GM19240 (cell line): ENCODE measurements around the gene OSCP1.

Experiments
- DNase-seq: peaks from one replicate; pipeline ENCODE4 v3.0.0; 2011; ENCODE audit warnings: low spot score; ENCODE audit not compliant: insufficient read length

Gene OSCP1

GRCh38 chr1:36406440-36406839, 43.8 kb downstream of the OSCP1 start:
- no peak for DNase-seq

DNA sequence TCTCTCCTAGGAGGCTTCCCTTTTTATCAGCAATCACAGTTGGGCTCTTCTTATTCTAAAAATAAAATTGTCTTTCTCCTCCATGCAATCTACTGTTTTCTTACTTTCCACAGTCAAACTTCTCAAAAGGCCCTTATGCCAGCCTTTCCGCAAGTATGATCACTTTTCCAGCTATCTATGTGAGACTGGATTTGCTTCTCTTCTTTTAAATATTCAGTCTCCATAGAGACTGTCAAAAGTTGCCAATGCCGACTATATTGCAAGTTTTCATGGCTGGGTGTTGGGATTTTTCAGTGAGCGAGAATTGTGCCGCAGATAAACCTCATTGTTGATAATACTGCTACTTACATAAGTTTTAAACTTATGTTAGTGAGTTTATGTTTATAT, 47.8 kb downstream of the OSCP1 start:
- DNase-seq: no peak

DNA sequence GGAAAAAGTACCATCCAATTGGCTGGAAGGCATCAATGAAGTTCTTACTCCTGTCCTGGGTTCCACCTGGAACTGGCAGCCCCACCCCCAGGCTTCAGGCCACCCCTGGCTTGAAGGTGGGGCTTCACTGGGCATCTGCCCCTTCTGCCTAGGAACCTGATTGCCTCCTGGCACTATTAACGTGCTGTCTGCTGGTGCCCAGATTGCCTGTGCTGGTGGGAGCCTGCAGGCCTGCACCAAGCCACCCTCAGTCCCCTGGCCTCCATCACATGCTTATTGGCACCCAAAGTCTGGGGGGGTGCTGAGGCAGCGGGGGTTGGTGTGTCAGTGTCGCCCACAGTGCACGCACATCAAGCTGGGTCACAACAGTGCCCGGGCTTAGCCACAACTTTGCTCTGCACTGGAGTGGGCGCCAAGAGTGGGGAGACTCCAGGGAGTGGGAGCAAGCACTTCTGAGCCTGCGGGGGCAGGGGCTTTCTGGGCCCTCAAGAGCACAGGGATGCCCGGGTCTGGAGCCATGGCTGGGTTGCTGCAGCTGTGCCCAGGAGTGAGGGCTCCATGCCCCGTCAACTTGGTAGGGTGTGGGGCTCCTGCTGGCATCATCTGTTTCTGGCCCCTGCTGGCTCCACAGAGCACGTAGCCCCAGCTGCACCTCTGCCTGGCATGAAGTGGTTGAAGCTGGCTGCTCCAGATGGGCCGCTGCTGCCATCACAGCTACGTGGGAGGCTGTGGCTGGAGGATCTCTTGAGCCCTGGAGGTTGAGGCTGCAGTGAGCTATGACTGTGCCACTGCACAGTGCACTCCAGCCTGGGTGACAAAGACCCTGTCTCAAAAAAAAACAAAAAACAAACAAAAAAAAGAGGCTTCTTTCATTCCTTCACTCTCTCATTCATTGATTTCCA, 48.4 kb downstream of the OSCP1 start:
- DNase-seq: no peak

DNA sequence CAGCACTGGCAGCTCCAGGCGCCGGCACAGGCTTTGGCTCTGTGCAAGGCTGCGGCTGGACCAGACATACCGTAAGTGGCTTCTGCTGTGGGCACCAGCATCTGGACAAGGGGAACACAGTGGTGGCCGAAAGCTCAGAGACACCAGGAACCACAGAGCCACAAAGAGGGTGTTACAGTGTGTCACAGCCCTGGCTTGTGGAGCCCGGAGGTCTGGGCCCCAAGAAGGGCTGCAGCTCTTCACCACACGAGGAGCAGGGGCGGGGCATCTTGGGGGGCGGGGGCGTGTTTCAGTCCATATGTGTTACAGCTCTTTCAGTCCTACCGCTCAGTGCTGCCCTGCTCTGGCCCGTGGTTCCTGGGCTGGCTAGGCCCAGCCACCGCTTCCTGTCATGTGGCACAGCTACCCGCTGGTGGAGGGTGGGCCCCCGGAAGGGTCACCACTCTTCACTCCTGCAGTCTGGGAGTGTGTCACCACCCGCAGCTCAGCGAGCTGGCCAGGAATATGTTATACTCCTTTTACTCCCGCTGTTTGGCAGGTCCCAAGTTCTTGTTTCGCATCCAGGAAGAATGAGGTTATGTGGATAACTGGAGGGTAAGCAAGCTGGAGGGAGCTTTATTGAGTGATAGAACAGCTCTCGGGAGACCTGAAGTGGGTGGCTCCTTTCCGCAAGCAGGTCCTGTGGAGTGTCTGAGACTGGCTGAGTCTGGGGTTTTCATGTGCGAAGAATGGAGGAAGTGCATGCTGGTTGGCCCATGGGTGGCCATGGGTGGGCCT, 49.2 kb downstream of the OSCP1 start:
- no peak for DNase-seq

GRCh38 chr1:36400514-36400824, 49.8 kb downstream of the OSCP1 start:
- no peak for DNase-seq

DNA sequence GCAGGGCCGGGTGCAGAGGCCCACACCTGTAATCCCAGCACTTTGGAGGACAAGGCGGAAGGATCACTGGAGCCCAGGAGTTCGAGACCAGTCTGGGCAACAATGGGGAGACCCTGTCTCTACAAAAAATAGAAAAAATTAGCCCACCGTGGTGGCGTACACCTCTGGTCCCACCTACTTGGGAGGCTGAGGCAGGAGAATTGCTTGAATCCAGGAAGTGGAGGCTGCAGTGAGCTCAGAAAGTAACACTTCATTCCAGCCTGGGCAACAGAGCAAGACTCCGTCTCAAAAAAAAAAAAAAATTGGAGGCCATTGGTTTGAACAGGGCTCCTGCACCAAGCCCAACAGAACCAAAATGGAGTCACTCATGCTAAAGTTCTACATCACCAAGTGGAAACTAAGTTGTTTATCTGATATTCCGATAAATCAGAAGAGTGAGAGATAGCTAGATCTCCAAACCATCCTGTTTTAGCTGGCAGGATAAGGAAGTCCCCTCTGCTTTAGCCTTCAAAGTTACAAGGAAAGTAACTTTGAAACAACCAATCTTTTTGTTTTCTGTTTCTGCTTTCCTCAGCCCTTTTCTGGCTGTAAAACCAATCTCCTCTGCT, 51.8 kb downstream of the OSCP1 start:
- DNase-seq: no peak

- DNase-seq: peak; percentile 93
Measured at GRCh38 chr1:36397378-36398230, 52.6 kb downstream of the OSCP1 start, which contains the start of gene LSM10. TSS of gene LSM10 (minus strand) at chr1:36397908. CDS start at chr1:36394129, 3,779 bp downstream.

GRCh38 chr1:36397083-36397377, 53.2 kb downstream of the OSCP1 start:
- DNase-seq: no peak

DNA sequence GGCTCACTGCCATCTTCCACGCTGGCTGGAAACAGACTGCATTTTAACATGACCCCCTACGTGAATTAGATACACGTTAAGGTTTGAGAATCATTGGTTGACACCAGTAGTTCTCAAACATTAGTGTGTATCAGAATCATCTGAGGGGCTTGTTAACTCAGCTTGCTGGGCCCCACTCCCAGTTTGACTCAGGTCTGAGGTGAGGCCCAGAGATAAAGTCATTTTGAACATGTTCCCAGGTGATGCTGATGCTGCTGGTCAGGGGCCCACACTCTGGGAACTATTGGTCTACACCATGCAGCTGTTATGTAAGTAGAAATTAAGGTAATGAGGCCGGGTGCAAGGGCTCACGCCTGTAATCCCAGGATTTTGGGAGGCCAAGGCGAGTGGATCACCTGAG, 53.9 kb downstream of the OSCP1 start:
- DNase-seq: no peak

GRCh38 chr1:36393686-36394085, 56.6 kb downstream of the OSCP1 start:
- DNase-seq: no peak

DNA sequence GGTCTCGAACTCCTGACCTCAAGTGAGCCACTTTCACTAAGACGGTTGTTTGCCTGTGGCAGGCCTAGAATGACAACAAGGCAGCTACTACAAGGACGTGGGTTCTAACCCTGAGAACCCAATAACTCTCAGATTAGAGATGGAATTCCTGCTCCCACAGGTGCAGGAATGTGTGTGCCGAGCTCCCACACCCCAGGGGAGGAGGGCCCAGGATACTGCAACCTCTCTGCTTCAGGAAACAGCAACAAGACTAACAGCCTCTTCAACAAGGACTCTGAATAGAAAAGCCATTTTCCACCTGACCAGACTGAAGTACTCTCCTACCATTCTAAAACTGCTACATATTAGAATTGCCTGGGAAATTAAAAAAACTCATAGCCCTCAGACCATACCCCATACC, 57.4 kb downstream of the OSCP1 start:
- DNase-seq: no peak

- DNase-seq: no peak
Measured at GRCh38 chr1:36391271-36391670, 59.0 kb downstream of the OSCP1 start.

- no peak for DNase-seq
Measured at GRCh38 chr1:36390411-36390810, 59.8 kb downstream of the OSCP1 start.

DNA sequence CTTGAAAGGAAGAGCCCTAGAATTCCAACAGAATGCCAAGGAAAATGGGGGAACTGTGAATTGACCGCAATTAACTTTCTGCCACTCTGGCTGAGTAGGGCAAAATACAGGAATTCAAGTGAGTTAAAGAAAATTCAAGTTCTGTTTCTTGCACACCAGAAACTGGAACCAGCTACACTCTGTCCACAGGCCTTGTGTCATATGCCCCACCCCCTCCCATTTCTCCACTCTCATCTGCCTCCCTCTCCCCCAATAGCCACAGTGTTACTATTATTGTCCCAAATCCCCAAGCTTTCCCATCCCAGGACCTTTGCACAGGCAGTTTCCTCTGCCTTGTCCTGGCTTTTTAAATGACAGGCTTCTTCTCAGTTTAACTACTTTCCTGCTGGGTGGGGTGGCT, 60.3 kb downstream of the OSCP1 start:
- DNase-seq: no peak

GRCh38 chr1:36389261-36389660, 61.0 kb downstream of the OSCP1 start:
- DNase-seq: no peak

DNA sequence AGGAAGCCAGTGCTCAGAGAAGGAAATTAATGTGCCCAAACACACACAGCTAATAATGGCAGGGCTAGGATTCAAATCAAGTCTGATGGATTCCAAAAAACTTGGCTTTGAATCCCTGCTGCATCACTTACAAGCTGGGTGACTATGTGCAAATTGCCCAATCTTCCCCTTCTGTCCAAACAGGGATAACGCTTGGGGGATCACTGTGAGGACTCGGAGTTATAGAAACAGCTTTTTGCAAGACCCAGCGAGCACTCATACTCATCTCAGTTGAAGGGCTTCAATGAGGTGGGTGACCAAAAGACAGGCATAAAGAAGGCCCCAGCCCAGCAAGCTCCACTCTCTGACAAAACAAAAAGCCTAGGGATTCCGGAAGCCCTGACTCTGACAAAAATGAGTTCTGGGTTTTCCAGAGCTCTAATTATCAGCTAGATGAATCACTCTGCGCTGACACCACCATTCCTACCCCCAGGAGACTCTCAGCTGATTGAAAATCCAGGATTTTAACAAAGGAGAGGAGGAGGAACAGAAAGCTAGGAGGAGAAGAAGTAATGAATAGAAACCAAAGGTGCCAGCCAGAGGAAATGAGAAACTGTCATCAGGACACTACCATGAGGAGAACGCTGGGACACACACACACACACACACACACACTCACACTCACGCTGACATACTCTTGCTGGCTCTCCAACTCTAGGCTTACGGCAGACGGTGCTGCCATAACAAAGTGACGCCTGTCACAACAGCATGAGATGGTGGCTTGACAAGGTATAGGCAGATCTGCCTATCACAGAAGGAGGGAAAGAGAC, 62.9 kb downstream of the OSCP1 start:
- DNase-seq: no peak

DNA sequence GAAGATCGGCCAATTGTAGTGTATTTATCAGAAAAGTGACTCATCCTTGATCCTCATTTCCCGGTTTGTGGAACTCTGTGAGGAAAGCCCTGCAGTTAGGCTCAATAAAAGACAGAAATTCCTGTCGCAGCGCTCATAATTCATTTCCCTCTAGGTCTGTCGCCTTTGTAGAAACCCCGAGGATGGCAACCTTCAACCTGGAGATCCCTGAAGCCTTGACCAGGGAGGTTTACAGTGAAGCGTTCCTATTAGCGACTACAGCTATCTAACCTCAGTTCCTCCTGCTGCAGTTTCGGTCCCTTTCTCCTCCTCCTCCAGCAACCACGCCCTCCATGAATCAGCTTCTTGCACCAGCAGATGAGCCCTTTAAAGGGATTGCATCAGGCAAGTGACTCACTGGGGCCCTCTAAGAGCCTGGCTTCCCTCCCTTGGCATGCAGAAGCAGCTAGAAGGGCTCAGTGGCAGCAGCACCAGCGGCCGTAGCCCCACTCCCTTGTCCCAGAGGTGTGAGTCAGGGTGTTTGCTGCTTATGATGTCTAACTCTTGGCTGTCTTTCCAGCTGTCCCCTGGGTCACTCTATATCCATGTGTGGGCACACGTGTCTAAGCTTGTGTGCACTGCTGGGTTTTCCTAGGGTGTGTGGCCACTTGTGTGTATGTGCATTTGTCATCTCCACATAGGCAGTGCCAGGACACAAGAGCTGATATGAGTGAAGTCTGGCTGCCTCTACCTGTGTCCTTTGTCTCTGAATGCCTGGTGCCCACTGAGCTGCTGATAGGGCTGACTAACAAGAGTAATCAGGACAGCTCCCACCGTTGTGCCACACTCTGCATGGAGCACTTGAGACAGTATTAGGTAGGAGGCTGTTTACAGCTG, 63.7 kb downstream of the OSCP1 start:
- DNase-seq: peak; percentile 75

GRCh38 chr1:36385410-36386264, 64.6 kb downstream of the OSCP1 start, which contains the start of gene STK40:
TSS of gene STK40 (minus strand) at chr1:36385924. CDS start at chr1:36361332, 24,592 bp downstream.
- DNase-seq: peak; percentile 81
